H1 (cell line): ENCODE measurements around the gene MYL3. TPM values are rescaled to one million over a fixed set of nuclear protein-coding genes. Genes with fewer than 3 reads are reported as not detected.

ENCODE experiments used
- BACH1 ChIP-seq: IDR thresholded peaks from 2 replicates; pipeline ENCODE4 v1.6.1; 2012; ENCODE audit warnings: low read length, improper control_type of control experiment
- CHD2 ChIP-seq: IDR thresholded peaks from 2 replicates; pipeline ENCODE4 v1.6.1; 2012; ENCODE audit warnings: low read length, improper control_type of control experiment
- HDAC6 ChIP-seq: IDR thresholded peaks from one replicate; pipeline ENCODE4 v1.7.1; 2012; ENCODE audit warnings: low read depth, mild to moderate bottlenecking, inconsistent platforms, low read length, moderate library complexity
- JUN ChIP-seq: IDR thresholded peaks from 2 replicates; pipeline ENCODE4 v1.6.1; 2011; ENCODE audit warnings: low read depth, mild to moderate bottlenecking, improper control_type of control experiment, low read length
- POU5F1 ChIP-seq: IDR thresholded peaks from 2 replicates; pipeline ENCODE4 v1.6.1; 2011; ENCODE audit warnings: low read depth, mild to moderate bottlenecking, low read length, moderate library complexity
- RBBP5 ChIP-seq: IDR thresholded peaks from 2 replicates; pipeline ENCODE4 v1.7.1; 2012; ENCODE audit warnings: low read depth, mild to moderate bottlenecking, inconsistent platforms, low read length, moderate library complexity, borderline replicate concordance
- SAP30 ChIP-seq: fragments of 300-600 bp; sonication (generic); IDR thresholded peaks from 2 replicates; pipeline ENCODE4 v1.7.1; 2012; ENCODE audit warnings: low read length, moderate library complexity, mild to moderate bottlenecking, inconsistent platforms; ENCODE audit not compliant: insufficient read depth, insufficient replicate concordance
- SIRT6 ChIP-seq: IDR thresholded peaks from one replicate; pipeline ENCODE4 v1.7.1; 2012; ENCODE audit warnings: low read length, inconsistent platforms
- SIX5 ChIP-seq: IDR thresholded peaks from 2 replicates; pipeline ENCODE4 v1.6.1; 2011; ENCODE audit warnings: mild to moderate bottlenecking, low read depth, low read length
- TAF1 ChIP-seq: IDR thresholded peaks from 2 replicates; pipeline ENCODE4 v1.6.1; 2011; ENCODE audit warnings: mild to moderate bottlenecking, low read depth, low read length
- polyA plus RNA-seq, 7 experiments: library from polyadenylated mRNA; depleted of rRNA in 3 of 7; stranded (reverse) in 5 of 7; unstranded in 2 of 7; fragments of >200 nt in 5 of 7; fragments of 200-250 nt in 2 of 7; gene quantifications; 1 replicate in 5 of 7; 2 replicates in 1 of 7; 4 replicates in 1 of 7; pipeline versions ENCODE4 v1.2.1 to v1.2.3, GENCODE V29; 2011 to 2013; ENCODE audit warnings: missing spikeins in 2 of 7, mixed read lengths in 2 of 7
- total RNA-seq: library from RNA; stranded (reverse); fragmentation: NEBNext Ultra II Directional; extraction: Animal tissue kit (Norgen Biotek cat#: 25700); gene quantifications from 2 replicates; pipeline ENCODE4 v1.2.1, GENCODE V29; 2021
- TF ChIP-seq, protein P1 (sequence below): IDR thresholded peaks from 2 replicates; pipeline ENCODE4 v1.6.1; 2012; ENCODE audit warnings: inconsistent platforms

MYL3 gene
- total and polyA plus RNA-seq, 2 of the 8 experiments (the other 6 are each of a cell fraction or from before 2014, with no cell fraction given) = 0.06 TPM; not detected in 1

DNA sequence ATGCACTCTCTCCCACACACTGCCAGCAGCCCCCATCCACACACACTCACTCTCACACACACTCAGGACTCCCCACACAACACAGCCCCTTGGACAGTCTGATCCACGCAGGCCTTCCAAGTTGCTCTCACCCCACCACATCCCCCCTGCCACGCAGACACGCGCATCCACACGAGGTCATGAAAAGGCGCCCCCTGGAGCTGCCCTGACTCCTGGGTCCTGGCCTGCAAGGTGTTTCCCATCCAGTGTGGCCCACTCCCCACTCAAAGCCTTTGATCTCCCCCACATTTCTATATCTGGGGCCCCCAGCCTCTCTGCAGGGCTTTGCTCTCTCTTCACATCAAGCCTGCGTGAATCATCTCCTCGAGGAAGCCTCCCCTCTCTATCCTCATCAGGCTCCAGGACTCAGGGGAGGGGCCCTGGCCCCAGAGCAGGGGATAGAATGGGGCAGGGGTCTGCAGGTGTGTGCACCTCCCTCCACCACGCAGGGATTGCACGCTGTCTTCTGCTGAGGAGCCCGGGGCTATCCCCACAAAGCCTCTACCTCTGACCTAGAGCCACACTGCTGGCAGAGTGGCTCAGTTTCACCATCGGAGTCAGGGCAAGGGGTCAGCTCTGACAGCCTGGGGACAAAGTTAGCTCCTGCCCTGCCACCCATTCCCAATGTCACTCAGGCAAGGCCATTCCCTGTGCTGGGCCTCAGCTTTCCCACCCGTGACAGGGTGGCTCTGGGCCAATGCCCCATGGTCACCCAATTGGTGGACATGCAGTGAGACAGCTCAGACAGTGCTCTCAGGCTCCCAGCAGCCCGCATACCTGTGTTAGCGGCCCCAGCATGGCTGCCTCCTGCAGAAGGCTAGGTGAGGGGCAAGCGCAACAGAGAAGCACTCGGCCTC, 6.4 kb downstream of the MYL3 start (continued):
- TF ChIP-seq, protein P1, sequence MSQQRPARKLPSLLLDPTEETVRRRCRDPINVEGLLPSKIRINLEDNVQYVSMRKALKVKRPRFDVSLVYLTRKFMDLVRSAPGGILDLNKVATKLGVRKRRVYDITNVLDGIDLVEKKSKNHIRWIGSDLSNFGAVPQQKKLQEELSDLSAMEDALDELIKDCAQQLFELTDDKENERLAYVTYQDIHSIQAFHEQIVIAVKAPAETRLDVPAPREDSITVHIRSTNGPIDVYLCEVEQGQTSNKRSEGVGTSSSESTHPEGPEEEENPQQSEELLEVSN = no peak
- TF ChIP-seq SIX5 (no peak), SIRT6 (no peak), RBBP5 (no peak), POU5F1 (no peak), HDAC6 (no peak), CHD2 (no peak), JUN (no peak), BACH1 (no peak), TAF1 (no peak), SAP30 (no peak)
- TF ChIP-seq, all 59 proteins: peak for 0
